Measurements from ENCODE around the gene RAB8B.

DNA sequence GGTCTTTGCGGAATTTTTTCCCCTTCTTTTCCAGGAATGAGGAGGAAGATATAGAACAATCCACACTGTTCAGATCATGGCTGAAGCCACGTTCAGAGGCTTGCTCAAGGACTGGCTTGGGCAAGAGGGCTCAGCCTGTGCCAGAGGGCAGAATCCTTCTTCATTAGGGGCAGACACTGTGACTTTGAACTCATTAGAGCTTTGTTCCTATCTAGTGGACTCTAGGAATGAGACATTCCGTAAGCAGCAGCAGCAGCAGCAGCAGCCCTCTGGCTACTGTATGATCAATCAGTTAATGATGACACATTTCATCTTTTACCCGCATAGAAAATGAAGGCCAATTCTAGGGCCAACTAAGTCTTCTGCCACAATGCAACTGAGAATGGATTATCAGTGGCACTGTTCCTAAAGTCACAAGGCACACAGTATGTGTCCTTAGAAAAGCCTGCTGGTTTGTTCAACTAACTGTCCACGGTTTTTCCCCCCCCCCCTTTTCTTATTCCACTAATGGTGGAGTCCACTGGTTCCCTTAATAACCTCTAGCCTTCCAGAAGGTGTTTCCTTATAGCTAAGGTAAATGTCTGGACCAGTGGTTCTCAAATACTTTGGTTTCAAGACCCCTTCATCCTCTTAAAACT is 1.7 kb upstream of the RAB8B start:
- TF ChIP-seq TBX3 (IDR thresholded peaks at IDR 0.05; ENCODE audit: borderline replicate concordance) (no peak), KAT2B (IDR thresholded peaks at IDR 0.05; ENCODE audit: borderline replicate concordance, low read depth, low read length) (no peak), CHD2 (IDR thresholded peaks at IDR 0.05; ENCODE audit: low read depth, low read length) (no peak), BRCA1 (CRISPR knock-in tag; IDR thresholded peaks at IDR 0.05) (no peak), HNF4A (CRISPR knock-in tag; IDR thresholded peaks at IDR 0.05) (peak; percentile 39), ETV6 (CRISPR knock-in tag; conservative IDR thresholded peaks at IDR 0.05) (no peak), POLR2A (IDR thresholded peaks at IDR 0.05; ENCODE audit: insufficient read depth in 1 of 2, low read depth in 2 of 2, low read length in 2 of 2) (no peak)
- TF ChIP-seq, protein P1, sequence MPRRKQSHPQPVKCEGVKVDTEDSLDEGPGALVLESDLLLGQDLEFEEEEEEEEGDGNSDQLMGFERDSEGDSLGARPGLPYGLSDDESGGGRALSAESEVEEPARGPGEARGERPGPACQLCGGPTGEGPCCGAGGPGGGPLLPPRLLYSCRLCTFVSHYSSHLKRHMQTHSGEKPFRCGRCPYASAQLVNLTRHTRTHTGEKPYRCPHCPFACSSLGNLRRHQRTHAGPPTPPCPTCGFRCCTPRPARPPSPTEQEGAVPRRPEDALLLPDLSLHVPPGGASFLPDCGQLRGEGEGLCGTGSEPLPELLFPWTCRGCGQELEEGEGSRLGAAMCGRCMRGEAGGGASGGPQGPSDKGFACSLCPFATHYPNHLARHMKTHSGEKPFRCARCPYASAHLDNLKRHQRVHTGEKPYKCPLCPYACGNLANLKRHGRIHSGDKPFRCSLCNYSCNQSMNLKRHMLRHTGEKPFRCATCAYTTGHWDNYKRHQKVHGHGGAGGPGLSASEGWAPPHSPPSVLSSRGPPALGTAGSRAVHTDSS (CRISPR knock-in tag; conservative IDR thresholded peaks at IDR 0.05): no peak
- TF ChIP-seq, protein P2, sequence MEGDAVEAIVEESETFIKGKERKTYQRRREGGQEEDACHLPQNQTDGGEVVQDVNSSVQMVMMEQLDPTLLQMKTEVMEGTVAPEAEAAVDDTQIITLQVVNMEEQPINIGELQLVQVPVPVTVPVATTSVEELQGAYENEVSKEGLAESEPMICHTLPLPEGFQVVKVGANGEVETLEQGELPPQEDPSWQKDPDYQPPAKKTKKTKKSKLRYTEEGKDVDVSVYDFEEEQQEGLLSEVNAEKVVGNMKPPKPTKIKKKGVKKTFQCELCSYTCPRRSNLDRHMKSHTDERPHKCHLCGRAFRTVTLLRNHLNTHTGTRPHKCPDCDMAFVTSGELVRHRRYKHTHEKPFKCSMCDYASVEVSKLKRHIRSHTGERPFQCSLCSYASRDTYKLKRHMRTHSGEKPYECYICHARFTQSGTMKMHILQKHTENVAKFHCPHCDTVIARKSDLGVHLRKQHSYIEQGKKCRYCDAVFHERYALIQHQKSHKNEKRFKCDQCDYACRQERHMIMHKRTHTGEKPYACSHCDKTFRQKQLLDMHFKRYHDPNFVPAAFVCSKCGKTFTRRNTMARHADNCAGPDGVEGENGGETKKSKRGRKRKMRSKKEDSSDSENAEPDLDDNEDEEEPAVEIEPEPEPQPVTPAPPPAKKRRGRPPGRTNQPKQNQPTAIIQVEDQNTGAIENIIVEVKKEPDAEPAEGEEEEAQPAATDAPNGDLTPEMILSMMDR (CRISPR knock-in tag; IDR thresholded peaks at IDR 0.05): no peak
- TF ChIP-seq, protein P3, sequence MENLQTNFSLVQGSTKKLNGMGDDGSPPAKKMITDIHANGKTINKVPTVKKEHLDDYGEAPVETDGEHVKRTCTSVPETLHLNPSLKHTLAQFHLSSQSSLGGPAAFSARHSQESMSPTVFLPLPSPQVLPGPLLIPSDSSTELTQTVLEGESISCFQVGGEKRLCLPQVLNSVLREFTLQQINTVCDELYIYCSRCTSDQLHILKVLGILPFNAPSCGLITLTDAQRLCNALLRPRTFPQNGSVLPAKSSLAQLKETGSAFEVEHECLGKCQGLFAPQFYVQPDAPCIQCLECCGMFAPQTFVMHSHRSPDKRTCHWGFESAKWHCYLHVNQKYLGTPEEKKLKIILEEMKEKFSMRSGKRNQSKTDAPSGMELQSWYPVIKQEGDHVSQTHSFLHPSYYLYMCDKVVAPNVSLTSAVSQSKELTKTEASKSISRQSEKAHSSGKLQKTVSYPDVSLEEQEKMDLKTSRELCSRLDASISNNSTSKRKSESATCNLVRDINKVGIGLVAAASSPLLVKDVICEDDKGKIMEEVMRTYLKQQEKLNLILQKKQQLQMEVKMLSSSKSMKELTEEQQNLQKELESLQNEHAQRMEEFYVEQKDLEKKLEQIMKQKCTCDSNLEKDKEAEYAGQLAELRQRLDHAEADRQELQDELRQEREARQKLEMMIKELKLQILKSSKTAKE (CRISPR knock-in tag; IDR thresholded peaks at IDR 0.05; ENCODE audit: borderline replicate concordance): no peak
- TF ChIP-seq, protein P4, sequence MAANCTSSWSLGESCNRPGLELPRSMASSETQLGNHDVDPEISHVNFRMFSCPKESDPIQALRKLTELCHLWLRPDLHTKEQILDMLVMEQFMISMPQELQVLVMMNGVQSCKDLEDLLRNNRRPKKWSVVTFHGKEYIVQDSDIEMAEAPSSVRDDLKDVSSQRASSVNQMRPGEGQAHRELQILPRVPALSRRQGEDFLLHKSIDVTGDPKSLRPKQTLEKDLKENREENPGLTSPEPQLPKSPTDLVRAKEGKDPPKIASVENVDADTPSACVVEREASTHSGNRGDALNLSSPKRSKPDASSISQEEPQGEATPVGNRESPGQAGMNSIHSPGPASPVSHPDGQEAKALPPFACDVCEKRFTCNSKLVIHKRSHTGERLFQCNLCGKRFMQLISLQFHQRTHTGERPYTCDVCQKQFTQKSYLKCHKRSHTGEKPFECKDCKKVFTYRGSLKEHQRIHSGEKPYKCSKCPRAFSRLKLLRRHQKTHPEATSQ (CRISPR knock-in tag; IDR thresholded peaks at IDR 0.05; ENCODE audit: borderline replicate concordance): no peak

Measured in HepG2 (cell line).